HG03460 (cell line): ENCODE data around the gene ARID4A.
"Not testable (repeated sequence)": the region's sequence is repeated elsewhere in the genome, so short reads cannot be mapped to it uniquely, and the experiment has no call there.

ENCODE experiments used
- ATAC-seq: cut with Tn5 transposase; IDR thresholded peaks from one replicate; pipeline ENCODE4 v1.9.1; 2021; ENCODE audit not compliant: unreplicated experiment

ARID4A gene

GRCh38 chr14:58298477-58299400 lies at the start of gene ARID4A:
Gene ARID4A (plus strand): TSS chr14:58298555. CDS start chr14:58299855, 1,300 bp downstream.
- peak; percentile 7 for ATAC-seq

- ATAC-seq, result no peak
Observed at GRCh38 chr14:58249611-58250010, 48.7 kb upstream of the ARID4A start.

GRCh38 chr14:58258156-58258555 lies 40.2 kb upstream of the ARID4A start:
- ATAC-seq, result no peak

- not testable (repeated sequence) for ATAC-seq
Observed at GRCh38 chr14:58262005-58262404, 36.4 kb upstream of the ARID4A start.

GRCh38 chr14:58265401-58265800 lies 33.0 kb upstream of the ARID4A start:
- ATAC-seq, result no peak

- no peak for ATAC-seq
Observed at GRCh38 chr14:58270628-58271027, 27.7 kb upstream of the ARID4A start.

GRCh38 chr14:58272588-58273372 lies 25.6 kb upstream of the ARID4A start:
- ATAC-seq, result no peak

GRCh38 chr14:58274881-58275280 lies 23.5 kb upstream of the ARID4A start:
- ATAC-seq, result no peak

- ATAC-seq, result no peak
Observed at GRCh38 chr14:58275527-58276190, 22.7 kb upstream of the ARID4A start.

GRCh38 chr14:58276208-58276607 lies 22.1 kb upstream of the ARID4A start:
- no peak for ATAC-seq

- ATAC-seq, result no peak
Observed at GRCh38 chr14:58278177-58278576, 20.2 kb upstream of the ARID4A start.

- ATAC-seq, result peak; percentile 53
Observed at GRCh38 chr14:58280954-58281787, 17.2 kb upstream of the ARID4A start.

- no peak for ATAC-seq
Observed at GRCh38 chr14:58281969-58282368, 16.4 kb upstream of the ARID4A start.

GRCh38 chr14:58282925-58283593 lies 15.3 kb upstream of the ARID4A start:
- ATAC-seq, result no peak

GRCh38 chr14:58283730-58284129 lies 14.6 kb upstream of the ARID4A start:
- no peak for ATAC-seq

- ATAC-seq, result no peak
Observed at GRCh38 chr14:58285132-58285531, 13.2 kb upstream of the ARID4A start.

- no peak for ATAC-seq
Observed at GRCh38 chr14:58287607-58288042, 10.7 kb upstream of the ARID4A start.

- ATAC-seq, result no peak
Observed at GRCh38 chr14:58288106-58288792, 10.1 kb upstream of the ARID4A start.

- ATAC-seq, result no peak
Observed at GRCh38 chr14:58291646-58292045, 6.7 kb upstream of the ARID4A start.
